ENCODE data around the gene RAMACL. TPM values are rescaled to one million over a fixed set of nuclear protein-coding genes. Genes with fewer than 3 reads are reported as not detected.

Gene RAMACL
- total RNA-seq, 1 experiment from 2014 or later: 0.19 TPM

DNA sequence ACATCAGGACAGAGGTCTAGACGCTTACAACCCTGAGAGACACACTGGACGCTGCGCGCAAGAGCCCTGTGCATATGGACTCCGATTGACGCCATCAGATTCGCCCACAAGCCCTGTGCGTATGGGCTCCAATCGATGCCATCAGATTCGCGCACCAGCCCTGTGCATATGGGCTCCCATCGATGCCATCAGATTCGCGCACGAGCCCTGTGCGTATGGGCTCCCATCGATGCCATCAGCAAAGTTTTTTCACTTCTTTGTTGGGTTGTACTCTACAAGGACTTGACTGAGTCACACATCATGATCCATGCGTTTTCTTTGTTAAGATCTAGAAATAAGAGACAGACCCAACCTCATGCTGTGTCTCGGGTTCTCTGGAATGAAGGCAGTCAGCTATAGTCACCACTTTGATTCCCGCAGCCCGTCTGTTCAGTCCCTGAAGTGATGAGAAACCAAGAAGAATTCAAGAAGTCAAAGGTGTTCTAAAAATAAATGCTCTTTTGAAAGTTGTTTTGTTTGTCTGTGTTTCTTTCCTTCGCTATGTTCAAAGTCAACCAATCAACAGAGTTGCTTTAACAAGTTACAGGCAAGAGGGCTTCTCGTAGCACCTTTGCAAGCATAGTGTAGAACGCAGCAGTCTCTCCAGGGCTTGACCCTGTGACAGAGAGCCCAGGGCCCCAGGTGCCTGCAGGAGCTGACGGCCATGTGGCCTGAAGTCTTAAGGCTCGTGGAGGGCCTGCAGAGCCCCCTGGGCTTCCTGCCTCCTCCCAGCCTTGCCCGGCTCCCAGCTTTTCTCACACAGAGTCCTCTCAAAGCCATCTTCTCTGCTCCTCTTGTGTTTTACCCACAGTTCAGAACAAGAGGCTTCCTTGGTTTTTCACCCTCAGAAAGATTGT, 32.6 kb upstream of the RAMACL start:
- DNase-seq (ENCODE audit: low read depth): no peak

DNA sequence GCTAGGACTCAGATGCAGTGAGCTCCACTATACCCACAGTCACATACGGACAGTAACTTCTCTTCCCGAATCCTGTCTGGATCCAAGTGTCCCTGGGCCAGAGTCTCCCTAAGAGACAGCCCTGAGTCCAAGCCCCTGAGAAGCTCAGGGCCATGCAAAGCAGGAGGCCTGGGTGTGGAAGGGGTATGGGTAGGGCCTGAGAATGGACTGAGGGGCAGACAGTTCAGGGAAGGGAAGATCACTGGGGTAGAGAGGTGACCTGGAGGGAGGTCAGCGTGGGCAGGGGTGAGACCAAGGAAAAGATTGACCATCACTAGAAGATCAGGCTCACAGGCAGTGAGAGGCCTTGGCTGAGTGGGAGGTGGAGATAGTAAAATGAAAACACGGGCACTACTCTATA, 31.8 kb upstream of the RAMACL start:
- DNase-seq (ENCODE audit: low read depth): no peak

DNA sequence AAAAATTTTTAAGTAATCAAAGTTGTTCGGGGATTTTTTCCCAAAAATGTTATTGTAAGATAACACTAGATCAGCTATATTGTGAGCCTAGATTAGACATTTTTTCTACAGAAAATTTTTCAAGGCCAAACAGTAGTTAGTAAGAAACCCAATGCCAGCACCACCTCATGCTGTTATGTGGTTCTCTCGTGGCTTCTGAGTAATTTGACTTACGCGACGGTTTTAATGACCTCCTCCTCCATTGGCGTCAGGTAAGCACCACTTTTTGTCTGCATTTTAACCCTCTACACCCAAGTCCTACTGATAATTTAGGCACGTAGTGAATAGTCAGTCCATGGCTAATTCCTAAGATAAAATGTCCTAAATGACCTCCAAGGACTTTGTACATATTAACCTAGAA, 30.9 kb upstream of the RAMACL start:
- no peak for DNase-seq (ENCODE audit: low read depth)

DNA sequence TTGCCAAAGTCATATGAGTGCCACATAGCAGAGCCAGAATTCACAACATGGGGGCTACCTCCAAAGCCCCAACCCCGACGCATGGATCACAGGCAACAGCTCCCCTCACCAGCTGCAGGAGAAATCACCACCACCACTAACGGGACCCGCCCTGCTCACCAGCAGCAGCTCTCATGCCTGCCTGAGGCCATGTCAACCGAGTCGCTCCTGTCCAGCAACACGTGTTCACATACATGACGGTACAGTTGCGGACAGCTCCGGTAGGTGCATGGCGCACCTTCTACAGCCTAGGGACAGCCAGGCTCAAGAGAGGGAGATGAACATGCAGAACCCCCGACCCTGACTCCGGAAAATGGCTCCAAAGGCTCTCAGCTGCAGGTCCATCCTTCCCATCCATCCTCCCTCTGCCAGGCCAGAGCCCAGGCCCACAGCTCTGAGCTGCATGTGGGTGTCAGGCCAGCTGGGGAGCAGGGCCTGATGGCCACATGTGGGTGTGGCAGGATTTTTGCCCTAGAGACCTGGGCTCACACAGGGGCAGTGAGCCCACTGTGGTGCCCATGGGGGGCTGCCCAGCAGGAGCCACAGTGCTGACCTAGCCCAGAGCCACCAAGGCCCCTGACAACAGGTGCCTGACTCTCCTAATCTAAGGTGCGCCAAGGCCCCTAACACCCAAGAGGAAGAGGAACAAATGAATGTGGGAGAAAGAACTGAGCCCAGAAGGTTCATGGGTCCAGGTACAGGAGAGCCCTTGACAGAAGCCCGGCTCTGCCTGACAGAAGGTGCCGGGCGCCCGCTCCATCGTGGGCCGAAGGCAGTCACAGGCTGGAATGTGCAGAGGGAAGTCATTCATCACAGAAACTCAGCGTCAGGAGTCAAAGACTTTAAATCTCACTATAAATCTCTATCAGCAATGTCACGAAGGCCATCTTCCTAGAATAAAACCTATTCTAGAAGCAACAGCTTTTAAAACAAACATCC, 30.1 kb upstream of the RAMACL start:
- no peak for DNase-seq (ENCODE audit: low read depth)

DNA sequence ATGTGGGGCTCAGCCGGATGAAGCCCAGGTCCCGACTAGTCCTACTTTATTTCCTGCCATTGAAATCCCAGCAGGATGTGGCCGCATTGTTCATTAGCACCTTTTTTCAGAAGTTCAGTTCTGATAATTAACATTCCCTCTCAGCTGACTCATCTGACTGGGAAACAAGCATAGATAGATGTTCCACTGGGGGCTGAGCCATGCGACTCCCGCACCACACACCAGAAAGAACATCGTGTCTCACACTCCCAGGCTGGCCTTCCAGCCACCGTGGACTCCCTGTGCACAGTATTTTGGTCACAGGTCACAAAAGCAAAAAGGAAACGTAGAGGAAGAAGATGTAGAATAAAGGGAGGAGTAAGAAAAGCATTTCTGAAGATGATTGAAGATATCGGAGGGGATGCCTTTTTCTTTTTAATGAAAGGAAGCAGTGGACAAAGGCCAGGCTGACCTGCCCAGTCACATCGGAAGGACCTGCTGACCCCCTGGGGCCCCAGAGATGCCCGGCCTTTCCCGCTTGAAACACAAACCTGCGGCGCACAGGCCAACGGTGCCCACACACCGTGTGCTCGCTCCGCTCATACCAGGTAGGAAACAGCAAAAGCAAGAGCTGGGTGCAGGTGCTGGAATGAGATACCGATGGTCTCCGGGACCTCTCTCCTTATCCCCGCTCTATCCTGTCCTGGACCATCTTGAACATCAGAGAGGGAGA, 28.7 kb upstream of the RAMACL start:
- no peak for DNase-seq (ENCODE audit: low read depth)

DNA sequence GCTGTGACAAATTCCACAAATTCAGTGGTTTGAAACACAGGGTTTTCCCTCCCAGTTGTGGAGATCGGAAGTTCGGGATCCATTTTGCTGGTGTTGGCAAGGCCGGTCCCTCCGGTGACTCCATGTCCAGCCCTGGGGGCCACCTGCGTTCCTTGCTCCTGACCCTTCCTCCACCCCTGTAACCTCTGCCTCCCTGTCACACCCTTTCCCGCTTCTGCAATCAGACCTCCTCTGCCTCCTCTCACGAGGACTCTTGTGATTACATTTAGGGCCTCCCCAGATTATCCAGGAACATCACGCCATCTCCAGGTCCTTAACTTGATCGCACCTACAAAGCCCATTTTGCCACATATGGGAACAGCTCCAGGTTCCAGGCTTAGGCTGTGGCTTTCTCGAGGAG, 28.1 kb upstream of the RAMACL start:
- no peak for DNase-seq (ENCODE audit: low read depth)

DNA sequence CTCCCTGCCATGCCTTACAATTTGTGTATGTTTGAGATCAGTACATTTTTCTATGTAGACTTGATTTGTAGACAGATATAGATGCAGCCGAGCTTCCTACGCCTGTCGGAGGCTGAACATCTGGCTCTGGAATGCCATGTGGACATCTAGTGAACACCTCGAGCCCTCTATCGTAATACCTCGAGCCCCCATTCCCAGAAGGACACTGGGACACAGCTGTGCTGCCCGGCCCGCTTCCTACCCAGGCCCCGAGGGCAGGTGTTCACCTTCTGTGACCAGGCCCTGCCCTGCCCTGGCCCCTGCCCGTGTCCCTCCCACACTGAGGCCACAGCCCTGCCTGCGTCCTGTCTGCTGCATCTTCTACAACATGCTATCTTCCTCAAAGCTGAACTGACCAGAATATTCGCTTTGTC, 27.7 kb upstream of the RAMACL start:
- DNase-seq (ENCODE audit: low read depth): no peak

DNA sequence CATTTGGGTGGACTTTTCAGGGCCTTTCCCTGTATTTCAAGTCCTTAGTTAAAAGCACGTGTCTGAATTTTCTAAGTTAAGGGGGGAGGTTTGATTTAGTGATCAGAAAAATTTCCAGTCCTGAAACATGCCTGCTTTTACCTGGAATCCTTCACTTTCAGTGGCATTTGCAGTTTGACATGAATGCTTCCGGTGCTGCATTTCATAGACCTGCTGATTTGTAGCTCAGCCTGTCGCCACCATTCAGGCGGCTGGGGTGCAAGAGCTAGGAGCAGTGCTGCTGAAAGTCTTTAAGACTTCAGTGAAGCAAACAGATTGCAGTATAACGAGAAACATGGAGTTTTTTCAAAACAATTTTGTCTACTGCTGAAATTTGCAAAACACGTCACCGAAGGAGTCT, 26.5 kb upstream of the RAMACL start:
- no peak for DNase-seq (ENCODE audit: low read depth)

DNA sequence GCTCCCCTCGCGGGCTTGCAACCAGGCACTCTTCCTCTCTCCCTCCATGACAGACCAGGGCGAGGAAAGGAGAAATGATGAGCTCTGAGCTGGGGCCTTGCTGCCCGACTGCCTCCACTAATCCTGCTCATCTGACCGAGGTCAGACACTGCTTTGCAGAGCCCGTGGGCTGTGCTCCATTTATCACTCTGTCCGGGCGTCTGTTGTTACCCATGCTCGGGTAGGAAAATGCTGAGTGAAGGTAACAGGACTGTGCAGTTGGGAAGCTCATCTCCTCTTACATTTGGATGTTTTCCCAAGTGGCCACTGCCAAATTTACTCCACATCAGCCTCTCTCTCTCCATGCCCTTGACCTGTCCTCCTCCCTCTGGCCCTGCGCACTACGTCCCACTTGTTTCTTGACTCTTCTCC, 26.0 kb upstream of the RAMACL start:
- DNase-seq (ENCODE audit: low read depth): no peak

DNA sequence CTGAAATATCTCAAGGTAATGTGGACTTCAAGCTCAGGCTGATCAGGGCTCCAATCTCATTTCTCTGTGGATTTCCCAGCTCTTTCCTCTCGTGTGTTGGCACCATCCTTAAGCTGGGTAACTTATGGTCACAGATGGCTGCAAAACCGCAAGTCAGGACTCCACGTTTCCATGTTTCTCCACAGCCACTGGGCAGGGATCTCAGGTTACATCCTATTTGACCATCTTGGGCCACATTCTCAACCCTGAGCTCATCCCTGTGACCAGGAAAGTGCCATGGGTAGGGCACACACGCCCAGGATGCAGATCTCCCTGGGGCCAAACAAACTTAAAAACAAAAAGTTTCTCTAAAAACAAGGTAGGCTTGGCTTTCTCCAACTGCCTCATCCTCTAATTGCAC, 25.2 kb upstream of the RAMACL start:
- DNase-seq (ENCODE audit: low read depth): no peak

DNA sequence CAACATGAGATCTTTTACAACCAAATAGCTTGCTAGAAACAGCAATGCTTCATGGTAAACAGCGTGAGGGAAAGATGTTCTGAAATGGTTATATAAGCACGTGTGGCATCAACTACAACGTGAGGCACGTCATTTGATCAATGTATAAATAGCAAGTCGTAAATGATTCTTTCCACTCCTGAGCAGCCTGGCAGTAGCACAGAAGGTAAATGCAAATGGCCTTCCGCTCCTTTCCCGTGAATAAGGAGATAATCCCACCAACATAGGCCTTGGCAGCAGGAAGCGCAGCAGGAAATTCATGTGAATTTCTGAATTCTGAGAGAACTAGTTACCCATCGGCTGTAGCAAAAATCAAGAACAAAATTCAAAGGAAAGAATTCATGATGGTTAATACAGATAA, 23.6 kb upstream of the RAMACL start:
- DNase-seq (ENCODE audit: low read depth): no peak

DNA sequence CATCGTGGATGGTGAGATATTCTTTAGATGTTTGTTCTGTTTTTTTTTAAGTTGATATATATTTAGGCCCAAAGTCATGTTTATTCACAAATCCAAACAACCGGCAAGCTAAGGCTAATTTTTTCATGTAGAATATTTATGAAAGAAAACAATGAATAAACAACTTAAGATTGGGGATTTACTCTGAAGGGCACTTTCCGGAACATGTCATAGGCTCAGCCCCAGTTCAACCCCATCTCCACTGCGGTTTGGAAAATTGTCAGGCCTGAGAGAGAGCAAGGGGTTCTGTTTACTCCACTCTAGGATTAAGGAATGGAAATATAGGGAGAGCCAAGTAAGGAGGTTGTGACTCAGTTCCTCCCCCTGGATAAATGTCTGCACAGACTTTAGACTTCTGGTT, 22.3 kb upstream of the RAMACL start:
- DNase-seq (ENCODE audit: low read depth): no peak

DNA sequence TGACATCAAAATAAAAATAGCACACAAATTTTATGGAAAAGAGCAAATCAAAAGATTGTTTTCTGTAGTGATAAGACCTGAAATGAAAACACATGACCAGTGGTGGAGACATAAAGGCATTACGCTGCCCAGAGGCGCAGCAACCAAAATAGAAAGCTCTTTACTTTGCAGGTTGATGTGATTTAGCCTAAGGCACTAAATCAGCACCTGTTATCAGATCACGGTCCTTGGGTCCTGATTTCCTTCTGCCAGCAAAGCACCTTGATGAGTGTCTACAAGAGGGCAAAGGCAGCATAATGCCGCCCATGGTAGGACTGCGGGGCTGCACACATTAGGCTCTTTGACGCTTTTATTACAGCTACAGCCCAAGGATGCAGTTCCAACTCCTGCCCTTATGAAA, 19.3 kb upstream of the RAMACL start:
- DNase-seq (ENCODE audit: low read depth): no peak

DNA sequence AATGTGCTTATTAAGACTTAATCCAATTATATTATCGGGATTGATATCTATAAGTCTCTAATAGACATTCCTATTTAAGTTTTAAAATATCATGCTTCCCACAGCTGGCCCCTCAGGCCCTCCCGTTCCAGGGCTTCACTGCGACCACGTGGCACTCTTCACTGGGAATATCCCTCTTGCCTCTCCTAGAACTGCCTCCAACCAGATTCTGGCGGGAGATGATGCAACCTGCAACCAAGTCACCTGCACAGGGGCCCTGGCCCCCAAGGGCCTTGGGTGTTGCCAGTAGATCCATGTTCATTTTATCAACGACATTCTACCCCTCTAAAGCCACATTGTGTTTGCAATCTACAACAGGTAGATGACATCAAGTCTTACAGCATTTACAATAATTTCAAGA, 18.4 kb upstream of the RAMACL start:
- DNase-seq (ENCODE audit: low read depth): no peak

DNA sequence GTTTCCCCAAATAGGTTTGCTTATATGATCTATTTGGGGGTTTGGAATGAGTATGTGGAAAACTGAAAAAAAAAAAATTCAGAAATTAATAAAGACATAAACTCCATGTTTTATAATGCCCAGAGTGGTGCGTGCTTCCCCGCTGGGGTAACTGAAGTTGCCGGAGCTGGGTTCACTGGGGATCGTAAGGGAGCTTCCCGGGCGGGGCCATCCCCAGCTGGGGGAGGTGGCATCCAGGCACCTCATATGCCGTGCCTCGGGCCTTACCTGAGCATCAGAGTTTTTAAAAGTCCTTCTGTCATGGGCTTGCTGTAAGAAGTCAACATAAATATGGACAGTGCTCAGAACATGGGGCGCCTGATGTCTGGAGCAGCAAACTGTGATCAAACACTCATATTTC, 17.9 kb upstream of the RAMACL start:
- DNase-seq (ENCODE audit: low read depth): no peak

DNA sequence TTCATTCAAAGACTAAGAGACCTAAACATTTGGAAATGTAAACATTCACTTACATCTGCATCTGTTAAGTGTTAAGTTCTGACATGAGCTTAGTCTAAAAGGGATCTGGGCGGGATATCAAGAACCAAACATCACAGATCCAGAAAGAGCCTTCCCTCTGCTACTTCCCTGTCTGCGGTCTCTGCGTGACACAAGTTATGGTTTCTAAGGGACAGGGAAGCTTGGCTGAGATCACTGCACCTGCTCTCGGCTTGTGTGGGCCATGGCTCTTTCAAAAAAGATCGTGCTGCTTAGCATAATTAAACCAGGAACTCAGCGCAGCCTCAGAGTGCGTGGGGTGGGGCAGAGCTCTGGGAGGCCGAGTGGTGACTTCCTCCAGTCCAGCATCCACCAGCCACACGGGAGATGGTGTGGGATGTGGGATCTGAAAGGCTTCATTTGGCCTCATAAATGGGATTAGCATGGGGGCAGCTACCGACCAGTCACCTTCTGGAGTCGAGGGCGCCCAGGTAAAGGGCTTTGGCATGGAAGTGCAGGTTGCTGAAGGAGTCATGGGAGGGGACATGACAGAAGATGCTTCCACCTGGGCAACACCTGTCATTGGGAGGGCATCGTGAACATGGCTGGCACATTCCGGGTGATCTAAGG, 16.7 kb upstream of the RAMACL start:
- DNase-seq (ENCODE audit: low read depth): no peak

DNA sequence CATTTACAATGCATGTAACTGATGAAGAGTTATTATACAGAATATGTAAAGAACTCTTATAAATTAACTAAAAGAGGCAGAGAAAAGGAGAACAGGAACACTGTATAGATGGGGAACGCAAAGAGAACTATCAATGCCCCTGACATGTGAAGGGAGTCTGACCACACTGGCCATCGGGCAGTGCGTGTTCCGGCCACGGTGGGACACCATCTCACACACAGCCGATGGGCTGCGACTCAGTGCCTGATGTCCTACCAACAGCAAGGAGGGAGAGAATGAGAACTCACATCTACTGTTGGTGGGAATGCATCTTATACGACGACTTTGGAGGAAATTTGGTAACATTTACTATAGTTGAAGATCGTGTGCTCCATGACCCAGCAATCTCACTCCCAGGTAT, 15.5 kb upstream of the RAMACL start:
- no peak for DNase-seq (ENCODE audit: low read depth)

DNA sequence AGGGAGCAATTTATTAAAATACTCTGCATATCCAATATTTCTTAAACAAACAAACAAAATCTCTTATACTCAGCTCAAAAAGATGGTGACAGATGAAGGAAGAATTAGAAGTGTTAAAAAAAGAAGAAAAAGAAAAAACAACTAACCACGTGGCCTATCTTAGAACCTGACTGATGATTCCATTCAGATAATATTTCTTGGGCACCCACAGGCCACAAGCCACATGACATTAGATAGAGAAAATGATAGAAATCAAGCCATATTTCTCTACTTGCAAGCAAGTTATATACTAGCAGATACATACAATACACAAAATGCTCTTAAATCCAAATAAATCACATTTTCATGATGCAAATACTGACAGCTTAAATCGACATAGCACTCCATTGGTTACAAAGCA, 14.5 kb upstream of the RAMACL start:
- no peak for DNase-seq (ENCODE audit: low read depth)

DNA sequence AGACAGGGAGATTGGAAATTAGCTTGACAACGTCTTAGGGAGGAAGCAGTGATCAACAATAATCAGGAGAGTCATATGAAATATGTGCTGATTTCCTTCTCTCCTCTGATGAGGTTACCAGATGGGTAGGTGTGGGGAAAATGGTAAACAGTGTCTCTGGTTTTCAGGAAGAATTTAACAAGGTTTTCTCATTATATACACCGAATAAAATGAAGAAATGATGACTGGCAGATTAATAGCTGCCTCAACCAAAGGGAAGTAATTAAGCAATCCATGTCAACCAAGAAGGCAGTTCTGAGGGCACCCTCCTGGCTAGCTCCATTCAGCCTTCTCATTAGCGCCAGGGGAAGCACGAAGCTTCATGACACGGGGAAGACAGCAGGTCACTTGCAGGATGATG, 12.7 kb upstream of the RAMACL start:
- DNase-seq (ENCODE audit: low read depth): no peak

DNA sequence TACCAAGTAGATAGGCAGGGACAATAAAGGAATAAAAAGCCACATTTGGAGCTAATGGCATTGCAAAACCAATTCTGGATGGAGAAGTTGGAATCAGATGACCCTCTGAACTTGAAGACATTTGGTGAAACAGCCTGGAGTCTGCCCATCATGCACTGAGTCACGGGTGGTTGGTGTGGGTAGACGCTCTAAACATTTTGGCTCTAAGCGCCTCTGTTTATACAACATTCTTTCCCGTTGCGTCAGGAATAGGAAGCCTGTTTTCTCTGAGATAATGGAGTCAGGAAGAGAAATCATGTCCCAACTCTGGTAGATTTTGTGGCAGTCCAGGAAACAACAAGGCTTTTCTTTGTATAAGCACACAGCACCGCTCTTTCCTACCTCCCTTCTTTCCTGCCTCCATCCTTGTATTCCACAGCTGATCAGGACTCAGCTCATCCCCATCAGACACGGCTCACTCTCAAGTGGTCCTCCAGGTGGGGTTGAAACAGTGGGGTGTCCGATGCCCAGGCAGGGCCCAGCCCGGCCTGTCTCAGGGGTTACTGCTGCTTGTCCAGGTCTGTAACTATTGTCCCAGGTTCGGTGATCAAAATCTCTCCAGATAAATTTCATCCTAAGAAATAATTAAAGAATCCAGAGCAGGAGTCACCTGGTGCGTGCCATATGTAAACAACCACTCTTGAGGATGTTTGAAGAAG, 12.1 kb upstream of the RAMACL start:
- peak; percentile 88 for DNase-seq (ENCODE audit: low read depth)
